ENCODE data around the gene NIPBL.
"Not testable (repeated sequence)": the region's sequence is repeated elsewhere in the genome, so short reads cannot be mapped to it uniquely, and the experiment has no call there.

GRCh38 chr5:37082977-37083376 is 206.4 kb downstream of the NIPBL start:
- TF ChIP-seq CTCF (IDR thresholded peaks at IDR 0.05; ENCODE audit: borderline replicate concordance, extremely low read depth, low read length, poor library complexity, severe bottlenecking); EZH2 (IDR thresholded peaks at IDR 0.05; ENCODE audit: borderline replicate concordance, low read depth, low read length, severe bottlenecking): not testable (repeated sequence)
